G401 (cell line): ENCODE measurements around the gene GPC3. TPM values are rescaled to one million over a fixed set of nuclear protein-coding genes. Genes with fewer than 3 reads are reported as not detected.
A peak's percentile ranks its signal among the peaks of the same experiment; 100 is the strongest.
"Not testable (repeated sequence)": the region's sequence is repeated elsewhere in the genome, so short reads cannot be mapped to it uniquely, and the experiment has no call there.

Experiments used
- DNase-seq: peaks from one replicate; pipeline ENCODE4 v3.0.0-alpha.2; 2015; ENCODE audit warnings: low spot score
- in situ Hi-C: cut with HindIII; loops from 2 replicates; pipeline ENCODE4 v1.10.0; 2016; ENCODE audit warnings: low sequenced_read_pairs, mixed read lengths
- total RNA-seq: library from RNA; depleted of rRNA; stranded (reverse); fragments of >200 nt; shearing (Covaris generic); gene quantifications from 2 replicates; pipeline ENCODE4 v1.2.3, GENCODE V29; 2014

The GPC3 gene
- total RNA-seq, 1 experiment from 2014 or later = 730 TPM

GRCh38 chrX:133749370-133749769 is 236.0 kb downstream of the GPC3 start:
- in situ Hi-C loops = no loop called here
- DNase-seq = no peak

GRCh38 chrX:133747196-133747595 is 238.2 kb downstream of the GPC3 start:
- in situ Hi-C loops = no loop called here
- DNase-seq = no peak

GRCh38 chrX:133746593-133746992 is 238.8 kb downstream of the GPC3 start:
- no peak for DNase-seq
- in situ Hi-C loops = no loop called here

GRCh38 chrX:133745349-133745748 is 240.0 kb downstream of the GPC3 start:
- in situ Hi-C loops = no loop called here
- peak; percentile 1 for DNase-seq

- in situ Hi-C loops = no loop called here
- no peak for DNase-seq
Observed at GRCh38 chrX:133742602-133743305, 242.6 kb downstream of the GPC3 start.

- in situ Hi-C loops = no loop called here
- no peak for DNase-seq
Observed at GRCh38 chrX:133741303-133741702, 244.1 kb downstream of the GPC3 start.

GRCh38 chrX:133726642-133727041 is 258.8 kb downstream of the GPC3 start:
- in situ Hi-C loops = no loop called here
- DNase-seq = no peak

- in situ Hi-C loops = no loop called here
- no peak for DNase-seq
Observed at GRCh38 chrX:133726211-133726630, 259.2 kb downstream of the GPC3 start.

GRCh38 chrX:133723930-133724329 is 261.5 kb downstream of the GPC3 start:
- no peak for DNase-seq
- in situ Hi-C loops = no loop called here

- in situ Hi-C loops = no loop called here
- no peak for DNase-seq
Observed at GRCh38 chrX:133722756-133723155, 262.6 kb downstream of the GPC3 start.

GRCh38 chrX:133720269-133720668 is 265.1 kb downstream of the GPC3 start:
- in situ Hi-C loops, DNase-seq: not testable (repeated sequence)

- in situ Hi-C loops = no loop called here
- DNase-seq = no peak
Observed at GRCh38 chrX:133715715-133716114, 269.7 kb downstream of the GPC3 start.

GRCh38 chrX:133709501-133709900 is 275.9 kb downstream of the GPC3 start:
- in situ Hi-C loops = no loop called here
- DNase-seq = no peak

GRCh38 chrX:133706890-133707289 is 278.5 kb downstream of the GPC3 start:
- in situ Hi-C loops = no loop called here
- DNase-seq = no peak

GRCh38 chrX:133702230-133702629 is 283.2 kb downstream of the GPC3 start:
- in situ Hi-C loops = no loop called here
- no peak for DNase-seq

GRCh38 chrX:133699023-133699728 is 286.2 kb downstream of the GPC3 start:
- DNase-seq = no peak
- in situ Hi-C loops = no loop called here

- DNase-seq = no peak
- in situ Hi-C loops = no loop called here
Observed at GRCh38 chrX:133698298-133698697, 287.1 kb downstream of the GPC3 start.

GRCh38 chrX:133697656-133698055 is 287.7 kb downstream of the GPC3 start:
- in situ Hi-C loops = no loop called here
- DNase-seq = no peak

- no peak for DNase-seq
- in situ Hi-C loops = no loop called here
Observed at GRCh38 chrX:133689997-133690599, 295.3 kb downstream of the GPC3 start.

- in situ Hi-C loops = no loop called here
- no peak for DNase-seq
Observed at GRCh38 chrX:133685822-133686221, 299.6 kb downstream of the GPC3 start.
